ENCODE results near the gene KRTAP9-8. TPM values are rescaled to one million over a fixed set of nuclear protein-coding genes. Genes with fewer than 3 reads are reported as not detected.

KRTAP9-8 gene
- total RNA-seq, 1 experiment from 2014 or later: not detected

DNA sequence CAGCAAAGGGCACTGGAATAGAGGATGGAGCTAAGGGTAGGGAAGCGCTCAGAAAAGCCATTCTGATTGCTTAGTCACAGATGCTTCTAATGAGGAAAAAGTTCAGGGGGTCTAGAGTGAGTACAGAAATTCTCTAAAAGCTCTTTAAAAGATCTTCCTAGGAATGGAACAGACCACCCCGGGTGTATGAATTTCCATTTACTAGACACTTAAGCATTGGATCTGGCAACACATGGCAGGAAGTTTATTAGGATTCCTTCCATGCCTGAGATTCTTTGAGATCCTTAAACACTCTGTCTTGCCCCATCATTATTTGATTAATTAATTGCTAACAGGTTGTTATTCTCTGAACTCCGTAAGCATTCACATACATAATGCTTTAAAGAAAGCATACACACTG lies 46.2 kb downstream of the KRTAP9-8 start:
- no TSS peak for BruUV-seq (replicated peaks)
- Histone ChIP-seq H3K4me3 (replicated peaks in 1 of 2; ENCODE audit: low read depth in 1 of 2, low read length in 2 of 2) (no peak overlapping the region), H3K79me2 (ENCODE audit: insufficient read depth, low read length) (no peaks in the 10 kb centered on the region), H4K20me1 (ENCODE audit: insufficient read depth) (no peaks in the 10 kb centered on the region), H3K9me3 (ENCODE audit: control insufficient read depth in 1 of 2, insufficient read depth in 1 of 2, low read depth in 1 of 2, low read length in 2 of 2) (no peaks in the 10 kb centered on the region; a peak in 1 of 4 replicates), H3K4me1 (ENCODE audit: control insufficient read depth in 1 of 2, insufficient read depth in 2 of 2, low read length in 2 of 2) (no peaks in the 10 kb centered on the region), H3K27me3 (ENCODE audit: insufficient read depth, low read length) (no peaks in the 10 kb centered on the region), H3K4me2 (ENCODE audit: low read length) (no peak overlapping the region), H3K9ac (ENCODE audit: low read length) (no peak overlapping the region), H3K27ac (ENCODE audit: low read depth, low read length) (no peak overlapping the region), H3K9me2 (ENCODE audit: insufficient read depth) (no peaks in the 10 kb centered on the region), H2AFZ (ENCODE audit: low read depth, low read length, poor library complexity, severe bottlenecking) (no peak overlapping the region), H3K36me3 (ENCODE audit: control insufficient read depth in 1 of 2, insufficient read depth in 2 of 2, low read length in 2 of 2) (no peaks in the 10 kb centered on the region)
- ChIA-PET CTCF (no interaction called here), POLR2A (no interaction called here), RAD21 (ENCODE audit: low non-redundant PET in 1 of 2, low total read pairs in 2 of 2, uncharacterized antibody in 2 of 2, unreplicated experiment in 2 of 2) (no interaction called here)
- intact Hi-C loops (cut with micrococcal nuclease): no loop called here
- ATAC-seq (no peak), DNase-seq (ENCODE audit: low read depth, low spot score) (no peak)
- TF ChIP-seq SP1 (IDR thresholded peaks at IDR 0.05; ENCODE audit: low read depth): no peak
- TF ChIP-seq, protein P1, sequence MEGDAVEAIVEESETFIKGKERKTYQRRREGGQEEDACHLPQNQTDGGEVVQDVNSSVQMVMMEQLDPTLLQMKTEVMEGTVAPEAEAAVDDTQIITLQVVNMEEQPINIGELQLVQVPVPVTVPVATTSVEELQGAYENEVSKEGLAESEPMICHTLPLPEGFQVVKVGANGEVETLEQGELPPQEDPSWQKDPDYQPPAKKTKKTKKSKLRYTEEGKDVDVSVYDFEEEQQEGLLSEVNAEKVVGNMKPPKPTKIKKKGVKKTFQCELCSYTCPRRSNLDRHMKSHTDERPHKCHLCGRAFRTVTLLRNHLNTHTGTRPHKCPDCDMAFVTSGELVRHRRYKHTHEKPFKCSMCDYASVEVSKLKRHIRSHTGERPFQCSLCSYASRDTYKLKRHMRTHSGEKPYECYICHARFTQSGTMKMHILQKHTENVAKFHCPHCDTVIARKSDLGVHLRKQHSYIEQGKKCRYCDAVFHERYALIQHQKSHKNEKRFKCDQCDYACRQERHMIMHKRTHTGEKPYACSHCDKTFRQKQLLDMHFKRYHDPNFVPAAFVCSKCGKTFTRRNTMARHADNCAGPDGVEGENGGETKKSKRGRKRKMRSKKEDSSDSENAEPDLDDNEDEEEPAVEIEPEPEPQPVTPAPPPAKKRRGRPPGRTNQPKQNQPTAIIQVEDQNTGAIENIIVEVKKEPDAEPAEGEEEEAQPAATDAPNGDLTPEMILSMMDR (IDR thresholded peaks at IDR 0.05 in 2 of 3, conservative IDR thresholded peaks at IDR 0.05 in 1 of 3; ENCODE audit: borderline replicate concordance in 1 of 3, insufficient read depth in 1 of 3, low read depth in 2 of 3, low read length in 2 of 3): no peak
- no peak for TF ChIP-seq RAD21 (IDR thresholded peaks at IDR 0.05; ENCODE audit: low read depth)
- TF ChIP-seq CEBPB (IDR thresholded peaks at IDR 0.05; ENCODE audit: low read depth): no peak
- TF ChIP-seq EGR1 (IDR thresholded peaks at IDR 0.05; ENCODE audit: low read depth): no peak
- TF ChIP-seq YY1 (IDR thresholded peaks at IDR 0.05; ENCODE audit: extremely low read depth, insufficient replicate concordance, low read depth, low read length): no peak
- no peak for TF ChIP-seq ZNF274 (IDR thresholded peaks at IDR 0.05; ENCODE audit: low read depth, low read length)
- TF ChIP-seq, protein P2, sequence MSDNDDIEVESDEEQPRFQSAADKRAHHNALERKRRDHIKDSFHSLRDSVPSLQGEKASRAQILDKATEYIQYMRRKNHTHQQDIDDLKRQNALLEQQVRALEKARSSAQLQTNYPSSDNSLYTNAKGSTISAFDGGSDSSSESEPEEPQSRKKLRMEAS (IDR thresholded peaks at IDR 0.05): no peak
- no peak for TF ChIP-seq JUND (IDR thresholded peaks at IDR 0.05)
- TF ChIP-seq, protein P3, sequence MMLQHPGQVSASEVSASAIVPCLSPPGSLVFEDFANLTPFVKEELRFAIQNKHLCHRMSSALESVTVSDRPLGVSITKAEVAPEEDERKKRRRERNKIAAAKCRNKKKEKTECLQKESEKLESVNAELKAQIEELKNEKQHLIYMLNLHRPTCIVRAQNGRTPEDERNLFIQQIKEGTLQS (IDR thresholded peaks at IDR 0.05): no peak
- no peak for TF ChIP-seq ELF1 (IDR thresholded peaks at IDR 0.05; ENCODE audit: borderline replicate concordance, low read depth)
- TF ChIP-seq, protein P4, sequence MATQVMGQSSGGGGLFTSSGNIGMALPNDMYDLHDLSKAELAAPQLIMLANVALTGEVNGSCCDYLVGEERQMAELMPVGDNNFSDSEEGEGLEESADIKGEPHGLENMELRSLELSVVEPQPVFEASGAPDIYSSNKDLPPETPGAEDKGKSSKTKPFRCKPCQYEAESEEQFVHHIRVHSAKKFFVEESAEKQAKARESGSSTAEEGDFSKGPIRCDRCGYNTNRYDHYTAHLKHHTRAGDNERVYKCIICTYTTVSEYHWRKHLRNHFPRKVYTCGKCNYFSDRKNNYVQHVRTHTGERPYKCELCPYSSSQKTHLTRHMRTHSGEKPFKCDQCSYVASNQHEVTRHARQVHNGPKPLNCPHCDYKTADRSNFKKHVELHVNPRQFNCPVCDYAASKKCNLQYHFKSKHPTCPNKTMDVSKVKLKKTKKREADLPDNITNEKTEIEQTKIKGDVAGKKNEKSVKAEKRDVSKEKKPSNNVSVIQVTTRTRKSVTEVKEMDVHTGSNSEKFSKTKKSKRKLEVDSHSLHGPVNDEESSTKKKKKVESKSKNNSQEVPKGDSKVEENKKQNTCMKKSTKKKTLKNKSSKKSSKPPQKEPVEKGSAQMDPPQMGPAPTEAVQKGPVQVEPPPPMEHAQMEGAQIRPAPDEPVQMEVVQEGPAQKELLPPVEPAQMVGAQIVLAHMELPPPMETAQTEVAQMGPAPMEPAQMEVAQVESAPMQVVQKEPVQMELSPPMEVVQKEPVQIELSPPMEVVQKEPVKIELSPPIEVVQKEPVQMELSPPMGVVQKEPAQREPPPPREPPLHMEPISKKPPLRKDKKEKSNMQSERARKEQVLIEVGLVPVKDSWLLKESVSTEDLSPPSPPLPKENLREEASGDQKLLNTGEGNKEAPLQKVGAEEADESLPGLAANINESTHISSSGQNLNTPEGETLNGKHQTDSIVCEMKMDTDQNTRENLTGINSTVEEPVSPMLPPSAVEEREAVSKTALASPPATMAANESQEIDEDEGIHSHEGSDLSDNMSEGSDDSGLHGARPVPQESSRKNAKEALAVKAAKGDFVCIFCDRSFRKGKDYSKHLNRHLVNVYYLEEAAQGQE (IDR thresholded peaks at IDR 0.05; ENCODE audit: low read depth): no peak
- no peak for TF ChIP-seq SRF (IDR thresholded peaks at IDR 0.05; ENCODE audit: low read depth)
- TF ChIP-seq EZH2phosphoT487 (IDR thresholded peaks at IDR 0.05; ENCODE audit: borderline replicate concordance): no peak
- TF ChIP-seq, protein P5, sequence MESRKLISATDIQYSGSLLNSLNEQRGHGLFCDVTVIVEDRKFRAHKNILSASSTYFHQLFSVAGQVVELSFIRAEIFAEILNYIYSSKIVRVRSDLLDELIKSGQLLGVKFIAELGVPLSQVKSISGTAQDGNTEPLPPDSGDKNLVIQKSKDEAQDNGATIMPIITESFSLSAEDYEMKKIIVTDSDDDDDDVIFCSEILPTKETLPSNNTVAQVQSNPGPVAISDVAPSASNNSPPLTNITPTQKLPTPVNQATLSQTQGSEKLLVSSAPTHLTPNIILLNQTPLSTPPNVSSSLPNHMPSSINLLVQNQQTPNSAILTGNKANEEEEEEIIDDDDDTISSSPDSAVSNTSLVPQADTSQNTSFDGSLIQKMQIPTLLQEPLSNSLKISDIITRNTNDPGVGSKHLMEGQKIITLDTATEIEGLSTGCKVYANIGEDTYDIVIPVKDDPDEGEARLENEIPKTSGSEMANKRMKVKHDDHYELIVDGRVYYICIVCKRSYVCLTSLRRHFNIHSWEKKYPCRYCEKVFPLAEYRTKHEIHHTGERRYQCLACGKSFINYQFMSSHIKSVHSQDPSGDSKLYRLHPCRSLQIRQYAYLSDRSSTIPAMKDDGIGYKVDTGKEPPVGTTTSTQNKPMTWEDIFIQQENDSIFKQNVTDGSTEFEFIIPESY (IDR thresholded peaks at IDR 0.05; ENCODE audit: extremely low read depth, insufficient replicate concordance, low read length): no peak
- TF ChIP-seq FOSL1 (IDR thresholded peaks at IDR 0.05; ENCODE audit: low read depth): no peak
- TF ChIP-seq ZFX (IDR thresholded peaks at IDR 0.05): no peak
- TF ChIP-seq SIN3A (IDR thresholded peaks at IDR 0.05; ENCODE audit: low read depth): no peak
- no peak for TF ChIP-seq CBX3 (IDR thresholded peaks at IDR 0.05; ENCODE audit: low read depth)

All from HCT116 (cell line).